ENCODE results near the gene RPS2.

DNA sequence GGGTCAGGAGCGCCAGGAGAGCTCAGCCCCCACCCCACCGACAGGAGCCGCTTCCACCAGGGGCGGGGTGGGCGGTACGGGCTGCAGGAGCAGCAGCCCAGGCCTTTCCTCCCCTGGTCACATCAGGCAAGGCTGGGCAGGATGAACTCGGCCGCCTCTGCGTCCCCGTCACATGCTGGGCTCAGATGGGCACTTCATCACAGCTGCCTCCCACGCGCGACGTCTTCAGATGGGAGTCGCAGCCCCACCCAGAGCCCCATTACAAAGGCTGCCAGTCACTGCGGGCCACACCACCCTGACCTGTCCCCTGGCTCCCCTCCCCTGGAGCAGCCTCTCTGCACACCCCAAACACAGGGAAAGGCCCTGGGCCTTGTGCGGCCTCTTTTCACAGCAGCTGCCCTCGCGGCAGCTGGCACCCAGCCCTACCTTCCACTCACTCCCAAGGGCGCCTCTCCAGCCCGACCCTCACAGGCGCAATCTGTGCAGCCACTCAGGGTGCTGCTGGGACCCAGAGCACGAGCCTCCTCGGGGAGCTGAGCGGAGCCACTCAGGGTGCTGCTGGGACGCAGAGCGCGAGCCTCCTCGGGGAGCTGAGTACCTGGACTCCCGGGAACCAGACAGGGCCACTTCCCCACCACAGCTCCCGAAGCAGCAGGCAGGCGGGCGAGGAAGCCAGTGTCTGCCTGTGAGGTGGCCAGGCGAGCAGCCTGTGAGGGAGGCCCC lies 40.3 kb upstream of the RPS2 start:
- TF ChIP-seq, protein P1, sequence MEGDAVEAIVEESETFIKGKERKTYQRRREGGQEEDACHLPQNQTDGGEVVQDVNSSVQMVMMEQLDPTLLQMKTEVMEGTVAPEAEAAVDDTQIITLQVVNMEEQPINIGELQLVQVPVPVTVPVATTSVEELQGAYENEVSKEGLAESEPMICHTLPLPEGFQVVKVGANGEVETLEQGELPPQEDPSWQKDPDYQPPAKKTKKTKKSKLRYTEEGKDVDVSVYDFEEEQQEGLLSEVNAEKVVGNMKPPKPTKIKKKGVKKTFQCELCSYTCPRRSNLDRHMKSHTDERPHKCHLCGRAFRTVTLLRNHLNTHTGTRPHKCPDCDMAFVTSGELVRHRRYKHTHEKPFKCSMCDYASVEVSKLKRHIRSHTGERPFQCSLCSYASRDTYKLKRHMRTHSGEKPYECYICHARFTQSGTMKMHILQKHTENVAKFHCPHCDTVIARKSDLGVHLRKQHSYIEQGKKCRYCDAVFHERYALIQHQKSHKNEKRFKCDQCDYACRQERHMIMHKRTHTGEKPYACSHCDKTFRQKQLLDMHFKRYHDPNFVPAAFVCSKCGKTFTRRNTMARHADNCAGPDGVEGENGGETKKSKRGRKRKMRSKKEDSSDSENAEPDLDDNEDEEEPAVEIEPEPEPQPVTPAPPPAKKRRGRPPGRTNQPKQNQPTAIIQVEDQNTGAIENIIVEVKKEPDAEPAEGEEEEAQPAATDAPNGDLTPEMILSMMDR (IDR thresholded peaks at IDR 0.05), result no peak
- TF ChIP-seq POLR2AphosphoS5 (IDR thresholded peaks at IDR 0.05; ENCODE audit: insufficient read depth in 1 of 2, low read depth in 1 of 2) (no peak), POLR2A (IDR thresholded peaks at IDR 0.05) (no peak)
